ENCODE measurements around the gene LAIR1. TPM values are rescaled to one million over a fixed set of nuclear protein-coding genes. Genes with fewer than 3 reads are reported as not detected.
A peak's percentile ranks its signal among the peaks of the same experiment; 100 is the strongest.

The LAIR1 gene
- total RNA-seq, 4 donors from 2014 or later, result 1.0 to 1.9 (median 1.5) TPM

GRCh38 chr19:54319049-54319448 is 45.7 kb downstream of the LAIR1 start:
- H3K36me3 ChIP-seq, result no peaks in the 10 kb centered on the region
- H3K4me3 ChIP-seq, result no peak overlapping the region
- H3K27ac ChIP-seq, result no peak overlapping the region
- H3K9me3 ChIP-seq, result no peaks in the 10 kb centered on the region
- no peaks in the 10 kb centered on the region for H3K4me1 ChIP-seq
- H3K27me3 ChIP-seq, result peaks cover 36% of the 10 kb centered on the region
- 76% methylated on average over 7 of the region's 7 CpGs for WGBS
- DNase-seq (ENCODE audit: low spot score in 2 of 2), result no peak
- TF ChIP-seq POLR2AphosphoS5 (IDR thresholded peaks at IDR 0.05) (no peak), EP300 (IDR thresholded peaks at IDR 0.05) (no peak), CTCF (IDR thresholded peaks at IDR 0.05) (no peak), POLR2A (IDR thresholded peaks at IDR 0.05) (no peak)

DNA sequence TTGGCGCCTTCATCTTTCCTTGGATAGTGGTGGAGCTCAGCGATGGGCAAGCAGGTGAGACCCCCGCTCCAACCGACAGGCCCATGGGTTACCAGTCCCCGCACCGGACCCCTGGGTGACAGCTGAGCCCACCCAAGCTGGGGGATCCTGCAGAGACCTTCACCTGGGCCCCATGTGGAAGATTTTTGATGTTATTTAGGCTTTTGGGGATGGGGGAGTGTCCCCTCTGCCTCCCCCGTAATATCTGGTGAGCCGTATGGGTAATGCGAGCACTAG is 46.8 kb downstream of the LAIR1 start:
- Histone ChIP-seq H3K27ac (no peak overlapping the region), H3K36me3 (no peaks in the 10 kb centered on the region), H3K4me3 (no peak overlapping the region), H3K4me1 (no peaks in the 10 kb centered on the region), H3K27me3 (peaks cover 43% of the 10 kb centered on the region), H3K9me3 (no peaks in the 10 kb centered on the region)
- TF ChIP-seq EP300 (IDR thresholded peaks at IDR 0.05) (no peak), POLR2AphosphoS5 (IDR thresholded peaks at IDR 0.05) (no peak), POLR2A (IDR thresholded peaks at IDR 0.05) (no peak), CTCF (IDR thresholded peaks at IDR 0.05) (no peak)
- peak in 1 of 2 donors; percentile 69 for DNase-seq (ENCODE audit: low spot score in 2 of 2)
- 89% methylated on average over 9 of the region's 9 CpGs for WGBS

DNA sequence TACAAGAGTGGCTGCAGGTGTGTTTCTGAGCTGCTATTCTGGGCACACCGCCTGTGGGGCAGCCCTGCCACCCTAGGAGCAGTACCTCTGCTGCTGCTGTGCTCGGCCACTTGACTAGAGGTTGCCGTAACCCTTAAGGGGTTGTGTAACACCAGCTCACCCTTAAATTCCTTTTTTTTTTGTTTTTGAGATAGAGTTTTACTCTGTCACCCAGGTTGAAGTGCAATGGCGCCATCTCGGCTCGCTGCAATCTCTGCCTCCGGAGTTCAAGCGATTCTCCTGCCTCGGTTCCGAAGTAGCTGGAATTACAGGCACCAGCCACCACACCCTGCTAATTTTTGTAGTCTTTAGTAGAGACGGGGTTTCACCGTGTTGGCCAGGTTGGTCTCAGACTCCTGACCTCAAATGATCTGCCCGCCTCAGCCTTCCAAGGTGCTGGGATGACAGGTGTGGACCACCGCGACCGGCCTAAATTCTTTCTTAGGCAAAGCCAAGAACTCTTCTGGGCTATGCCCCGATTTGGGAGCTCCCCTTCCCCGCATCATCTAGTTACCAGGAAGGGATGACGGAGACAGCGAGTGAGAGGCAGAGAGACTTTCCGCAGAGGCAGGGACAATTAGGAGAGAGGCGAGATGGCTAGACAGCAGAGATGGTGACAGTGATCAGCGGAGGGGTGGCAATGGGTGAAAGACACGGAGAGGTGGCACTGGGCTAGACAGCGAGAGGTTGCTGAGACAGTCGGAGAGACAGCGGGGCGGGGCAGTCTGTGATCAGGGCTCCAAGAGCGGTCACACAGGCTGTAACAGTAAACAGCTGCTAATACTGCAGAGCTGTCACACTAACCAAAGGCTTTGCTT is 47.4 kb downstream of the LAIR1 start:
- TF ChIP-seq EP300 (IDR thresholded peaks at IDR 0.05), result no peak
- TF ChIP-seq POLR2A (IDR thresholded peaks at IDR 0.05), result no peak
- no peak for TF ChIP-seq POLR2AphosphoS5 (IDR thresholded peaks at IDR 0.05)
- TF ChIP-seq CTCF (IDR thresholded peaks at IDR 0.05), result no peak
- WGBS, result 75% methylated on average over 28 of the region's 29 CpGs
- Histone ChIP-seq H3K9me3 (no peaks in the 10 kb centered on the region), H3K27me3 (peaks cover 44% of the 10 kb centered on the region), H3K4me1 (no peaks in the 10 kb centered on the region), H3K36me3 (no peaks in the 10 kb centered on the region), H3K4me3 (no peak overlapping the region), H3K27ac (no peak overlapping the region)
- DNase-seq (ENCODE audit: low spot score in 2 of 2), result peak in 1 of 2 donors; percentile 60

DNA sequence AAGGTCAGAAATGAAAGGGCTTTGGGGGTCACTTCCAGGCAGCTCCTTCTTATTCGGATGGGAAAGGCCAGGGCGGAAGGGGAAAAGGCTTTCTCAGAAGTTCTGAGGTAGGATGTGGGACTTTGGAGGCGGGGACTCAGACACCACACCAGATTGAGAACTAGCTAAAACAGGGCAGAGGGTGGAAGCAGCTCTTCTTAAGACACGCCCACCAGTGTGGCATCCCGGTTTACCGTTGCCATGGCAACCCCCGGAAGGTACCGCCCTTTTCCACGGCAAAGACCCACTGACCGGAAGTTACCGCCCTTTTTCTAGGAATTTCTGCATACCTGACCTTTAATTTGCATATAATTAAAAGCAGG is 48.0 kb downstream of the LAIR1 start:
- 48% methylated on average over 11 of the region's 11 CpGs for WGBS
- H3K9me3 ChIP-seq, result no peaks in the 10 kb centered on the region
- peaks cover 44% of the 10 kb centered on the region for H3K27me3 ChIP-seq
- H3K36me3 ChIP-seq, result no peaks in the 10 kb centered on the region
- H3K4me1 ChIP-seq, result no peaks in the 10 kb centered on the region
- H3K4me3 ChIP-seq, result no peak overlapping the region
- peak in 1 of 2 donors; percentile 47 for DNase-seq (ENCODE audit: low spot score in 2 of 2)
- TF ChIP-seq POLR2AphosphoS5 (IDR thresholded peaks at IDR 0.05), result no peak
- TF ChIP-seq POLR2A (IDR thresholded peaks at IDR 0.05), result no peak
- TF ChIP-seq CTCF (IDR thresholded peaks at IDR 0.05), result no peak
- TF ChIP-seq EP300 (IDR thresholded peaks at IDR 0.05), result no peak
- H3K27ac ChIP-seq, result no peak overlapping the region

DNA sequence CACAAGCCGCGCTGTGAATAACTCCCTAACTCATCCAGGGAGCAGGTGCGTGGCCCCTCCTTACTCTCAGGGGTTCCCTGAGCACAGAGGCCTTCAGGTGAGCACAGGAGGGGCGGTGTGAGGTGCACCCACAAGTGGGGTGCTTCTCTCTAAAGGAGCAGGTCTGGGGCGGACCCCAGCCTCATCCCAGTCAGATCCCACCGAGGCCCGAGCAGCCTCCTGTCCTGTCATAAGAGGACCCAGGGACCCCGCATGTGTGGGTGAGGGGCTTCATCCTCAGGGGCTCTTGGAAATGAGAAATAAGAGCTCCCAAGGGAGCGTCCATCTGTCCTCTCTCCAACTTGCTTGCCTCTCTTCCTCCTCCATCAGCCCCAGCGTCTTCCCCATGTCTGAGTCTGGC is 48.8 kb downstream of the LAIR1 start:
- no peak overlapping the region for H3K27ac ChIP-seq
- H3K27me3 ChIP-seq, result peaks cover 45% of the 10 kb centered on the region
- DNase-seq (ENCODE audit: low spot score in 2 of 2), result peak in 1 of 2 donors; percentile 69
- H3K4me3 ChIP-seq, result no peak overlapping the region
- H3K9me3 ChIP-seq, result no peaks in the 10 kb centered on the region
- no peaks in the 10 kb centered on the region for H3K4me1 ChIP-seq
- 72% methylated on average over 8 of the region's 10 CpGs for WGBS
- no peak for TF ChIP-seq CTCF (IDR thresholded peaks at IDR 0.05)
- no peak for TF ChIP-seq POLR2AphosphoS5 (IDR thresholded peaks at IDR 0.05)
- TF ChIP-seq EP300 (IDR thresholded peaks at IDR 0.05), result no peak
- TF ChIP-seq POLR2A (IDR thresholded peaks at IDR 0.05), result no peak
- no peaks in the 10 kb centered on the region for H3K36me3 ChIP-seq

Data from suprapubic skin (tissue), 4 donors.